Stimulated activated CD4-positive, alpha-beta T cell treated with anti-CD3 and anti-CD28 coated beads, Interleukin-4, amount 100 ng/mL, for 48 hours (primary cell): ENCODE results near the gene EBF3.

Experiments
- DNase-seq, 2 donors: peaks; one replicate each; pipeline ENCODE4 v3.0.0-alpha.2; 2020; ENCODE audit warnings: low read depth in 2 of 2

Gene EBF3

DNA sequence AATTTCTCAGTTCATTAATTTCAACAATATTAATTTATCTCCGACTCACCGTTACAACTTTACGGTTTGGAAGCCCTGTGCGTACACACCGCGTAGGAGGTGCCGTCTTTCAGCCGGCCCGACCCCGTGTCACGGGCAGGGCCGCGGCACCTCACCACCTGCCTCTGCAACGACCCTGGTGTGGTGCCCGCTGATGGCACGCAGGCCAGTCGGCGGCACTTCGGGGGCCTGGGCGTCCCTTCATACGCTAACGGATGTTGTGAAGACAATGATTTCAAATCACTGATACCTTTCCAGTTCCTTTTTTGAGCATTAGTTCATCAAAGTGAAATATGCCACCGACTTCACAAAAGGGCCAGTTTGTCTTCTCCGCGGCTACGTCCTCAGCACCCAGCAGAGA lies 125.3 kb downstream of the EBF3 start:
- no peak for DNase-seq

DNA sequence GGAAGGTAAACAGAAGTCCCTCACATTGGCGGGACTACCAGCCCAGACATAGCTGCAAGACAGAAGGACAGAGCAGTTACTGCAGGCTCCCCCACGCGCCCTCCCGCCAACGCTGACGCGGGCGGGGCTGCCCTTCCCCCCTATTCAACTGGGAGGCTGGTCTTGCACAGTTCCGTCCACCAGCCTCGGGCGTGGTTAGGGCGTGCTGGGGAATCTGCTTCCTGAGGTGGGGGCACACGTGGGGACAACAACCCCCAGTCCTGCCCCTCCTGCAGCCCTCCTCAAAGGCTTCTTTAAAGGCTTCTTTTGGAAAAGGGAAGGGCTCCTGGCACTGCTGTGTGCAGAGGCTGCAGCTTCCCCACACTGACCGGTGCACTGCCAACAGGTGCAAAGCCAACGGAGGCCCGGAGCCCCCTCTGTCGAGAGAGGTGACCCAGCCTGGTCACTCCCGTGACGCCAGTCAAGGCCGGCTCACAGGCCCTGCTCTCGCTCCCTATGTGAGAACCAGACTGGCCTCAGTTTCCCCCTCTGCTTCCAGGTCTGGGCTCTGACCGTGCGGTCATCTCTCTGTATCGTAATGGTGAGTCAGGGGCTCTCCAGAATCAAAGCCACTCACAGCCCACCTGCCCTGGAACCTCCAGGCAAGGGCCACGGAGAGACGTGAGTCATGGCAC lies 126.0 kb downstream of the EBF3 start:
- no peak for DNase-seq

DNA sequence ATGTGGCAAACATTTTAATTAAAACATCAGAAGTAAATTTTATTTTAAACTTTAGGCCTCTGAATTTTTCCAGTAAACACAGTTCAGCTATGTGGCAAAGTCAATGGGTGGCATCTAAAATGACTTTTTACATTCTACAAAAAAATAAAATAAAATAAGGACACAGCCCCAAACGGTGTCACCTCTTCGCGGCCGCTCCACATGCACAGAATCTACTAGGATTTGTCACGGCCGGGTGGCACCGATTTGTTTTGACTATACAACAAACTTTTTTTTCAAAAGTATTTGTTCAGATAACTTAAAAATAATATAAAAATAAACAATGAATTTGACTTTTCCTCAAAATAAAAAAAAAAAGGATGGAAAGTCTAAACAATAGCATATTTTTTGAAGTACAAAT lies 127.8 kb downstream of the EBF3 start:
- no peak for DNase-seq

DNA sequence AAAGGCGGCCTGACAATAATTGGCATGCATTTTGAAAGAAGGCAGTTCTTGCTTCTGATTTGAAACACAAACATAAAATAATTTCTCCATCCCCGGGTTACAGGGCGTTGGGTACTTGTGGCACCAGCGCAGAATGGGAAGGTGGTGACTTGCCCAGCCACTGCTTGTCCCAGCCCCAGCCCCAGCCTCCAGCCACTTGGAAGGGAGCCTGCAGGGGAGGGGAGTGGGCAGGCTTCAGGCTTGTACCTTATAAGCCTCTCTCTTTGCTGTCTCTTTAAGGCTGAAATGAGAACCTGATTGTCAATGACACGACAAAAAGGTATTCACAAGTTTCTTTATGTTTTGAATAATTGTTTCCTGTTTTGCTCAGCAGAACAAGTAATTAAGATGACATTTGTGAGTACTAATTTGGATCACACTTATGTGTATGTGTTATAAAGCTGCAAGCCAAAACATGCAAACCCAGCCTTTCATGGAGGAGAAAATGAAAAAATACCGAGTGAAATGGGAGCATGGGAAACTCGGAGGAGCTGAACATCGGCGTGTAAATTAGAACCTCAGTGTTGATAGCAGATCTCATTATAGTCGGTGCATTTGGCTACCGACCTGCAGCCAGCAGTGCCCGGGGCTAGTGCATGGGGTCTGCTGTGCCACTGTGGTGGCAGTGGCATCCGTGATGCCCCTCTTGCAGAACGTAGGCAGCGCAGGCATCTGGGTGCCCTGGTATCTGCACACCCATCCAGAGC lies 129.9 kb downstream of the EBF3 start:
- DNase-seq, result no peak

DNA sequence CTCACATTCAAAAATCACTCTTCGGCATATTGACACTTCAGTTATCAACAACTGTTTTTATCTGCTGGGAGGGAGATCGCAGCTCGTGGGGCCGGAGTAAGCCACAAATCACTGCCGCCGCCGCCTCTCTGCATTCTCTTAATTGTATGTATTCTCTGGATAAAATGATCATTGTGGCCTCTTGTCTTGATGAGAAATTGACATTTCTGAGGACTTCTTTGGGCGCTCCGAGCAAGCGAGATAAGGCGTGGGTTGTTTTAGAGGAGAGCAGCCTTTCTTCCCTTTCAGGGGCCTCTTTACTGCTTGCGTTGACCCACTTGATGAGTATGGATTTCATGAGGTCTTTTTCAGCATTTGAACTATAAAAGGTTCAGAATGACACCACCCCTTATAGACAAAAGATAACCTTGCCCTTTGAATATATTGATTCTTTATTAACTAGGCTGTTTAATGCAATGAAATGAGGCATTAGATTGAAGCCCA lies 130.6 kb downstream of the EBF3 start:
- no peak for DNase-seq

DNA sequence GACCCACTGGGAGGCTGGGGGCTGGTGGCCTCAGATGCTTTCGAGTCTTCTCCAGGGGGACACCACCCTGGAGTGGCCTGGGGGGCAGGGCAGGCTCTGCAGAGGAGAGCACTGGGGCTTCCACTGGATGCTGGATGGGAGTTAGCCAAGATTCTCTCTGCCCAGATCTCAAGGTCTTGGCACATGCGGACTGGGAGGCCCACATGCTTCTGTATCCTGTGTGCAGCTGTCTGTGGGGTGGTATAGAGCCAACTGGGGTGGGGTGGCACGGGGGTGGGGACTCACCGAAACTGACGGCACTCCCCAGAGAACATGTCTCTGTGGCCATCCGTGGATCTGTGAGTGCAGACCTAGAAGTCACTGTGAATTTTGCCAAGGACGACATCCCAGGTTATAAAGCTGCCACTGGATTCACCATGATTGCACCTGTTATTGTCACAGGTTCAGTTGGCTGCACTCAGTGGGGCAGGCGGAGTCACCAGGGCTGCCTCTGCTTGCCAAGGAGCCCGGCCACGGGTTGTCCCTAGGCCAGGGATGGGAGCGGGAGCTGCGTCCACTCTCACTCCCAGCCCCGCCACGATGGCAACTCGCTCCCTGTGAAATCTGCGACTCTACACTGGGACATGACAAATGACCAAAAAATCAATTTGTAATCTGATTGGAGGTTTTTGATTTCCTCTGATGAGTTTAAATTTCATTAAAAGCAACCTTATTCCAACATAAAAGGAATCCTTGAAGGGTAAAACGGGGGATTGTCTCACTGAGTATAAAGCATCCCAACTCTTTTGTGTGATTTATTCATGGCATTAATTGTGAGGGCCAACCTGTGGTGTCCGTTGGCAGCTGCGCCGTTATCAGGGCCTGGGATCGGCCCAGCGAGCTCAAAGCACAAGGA lies 131.3 kb downstream of the EBF3 start:
- DNase-seq, result no peak

DNA sequence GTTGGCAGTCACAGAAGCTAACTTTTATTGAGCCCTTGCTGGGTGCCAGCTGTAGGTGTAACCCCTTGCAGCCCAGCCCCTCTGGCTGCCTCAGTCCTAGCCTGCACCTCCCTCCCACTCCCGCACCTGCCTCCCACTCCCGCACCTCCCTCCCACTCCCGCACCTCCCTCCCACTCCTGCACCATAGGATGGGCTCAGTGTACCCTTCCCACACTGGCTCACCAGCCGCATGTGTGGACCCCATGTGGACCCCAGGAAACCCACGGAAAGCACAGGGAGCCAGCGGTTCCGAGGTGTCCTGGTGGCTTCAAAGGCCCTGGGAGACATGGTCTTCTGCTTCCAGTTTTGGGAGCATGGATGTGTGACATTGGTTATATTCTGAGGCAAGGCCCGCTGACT lies 132.9 kb downstream of the EBF3 start:
- no peak for DNase-seq

DNA sequence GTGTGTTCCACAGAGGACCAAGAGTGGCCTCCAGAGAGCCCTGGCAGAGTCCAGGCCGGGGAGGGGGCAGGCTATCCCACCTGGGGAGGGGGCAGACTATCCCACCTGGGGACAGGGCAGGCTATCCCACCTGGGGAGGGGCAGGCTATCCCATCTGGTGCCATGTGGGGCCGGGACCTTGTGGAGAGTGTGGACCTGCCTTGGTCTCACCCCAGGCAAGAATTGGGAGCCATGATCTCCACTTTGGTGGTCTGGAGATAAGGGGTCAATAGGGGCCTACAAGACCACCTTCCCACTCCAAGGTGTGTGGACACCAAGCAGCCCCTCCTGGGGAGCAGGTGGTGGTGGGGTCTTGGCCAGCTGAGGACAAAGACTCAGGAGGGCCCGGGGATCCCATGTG lies 138.2 kb downstream of the EBF3 start:
- no peak for DNase-seq

DNA sequence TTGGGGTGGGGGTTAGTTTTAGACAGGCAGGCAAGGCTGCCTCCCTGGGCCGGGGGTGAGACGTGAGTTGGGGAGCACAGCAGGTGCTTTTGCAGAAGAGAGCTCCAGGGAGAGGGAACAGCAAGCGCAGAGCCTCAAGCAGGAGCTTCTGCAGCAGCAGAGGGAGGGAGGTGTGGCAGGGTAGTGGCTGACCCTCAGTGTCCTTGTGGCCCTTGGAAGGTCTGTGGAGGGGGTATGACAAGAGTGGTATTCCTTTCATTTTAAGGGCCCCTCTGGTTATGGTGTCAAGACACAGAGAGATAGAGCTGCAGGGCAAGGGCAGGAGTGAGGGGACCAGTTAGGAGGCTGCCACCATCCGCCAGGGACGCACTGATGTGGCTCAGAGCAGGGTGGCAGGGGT lies 138.9 kb downstream of the EBF3 start:
- no peak for DNase-seq

DNA sequence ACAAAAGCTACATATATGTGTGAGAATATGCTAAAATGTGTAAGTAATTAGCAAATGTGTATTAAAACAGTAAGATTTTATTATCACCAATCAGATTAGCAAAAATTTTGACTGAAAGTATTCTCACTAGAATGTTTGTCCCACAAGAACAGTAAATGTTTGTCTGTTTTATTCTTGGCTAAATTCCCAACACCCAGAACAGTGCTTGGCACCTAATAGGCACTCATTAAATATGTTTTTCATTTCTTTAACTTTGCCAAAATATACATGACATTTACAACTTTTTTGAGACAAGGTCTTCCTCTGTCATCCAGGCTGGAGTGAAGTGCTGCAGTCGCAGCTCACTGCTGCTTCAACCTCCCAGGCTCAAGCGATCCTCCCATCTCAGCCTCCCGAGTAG lies 143.6 kb downstream of the EBF3 start:
- no peak for DNase-seq

DNA sequence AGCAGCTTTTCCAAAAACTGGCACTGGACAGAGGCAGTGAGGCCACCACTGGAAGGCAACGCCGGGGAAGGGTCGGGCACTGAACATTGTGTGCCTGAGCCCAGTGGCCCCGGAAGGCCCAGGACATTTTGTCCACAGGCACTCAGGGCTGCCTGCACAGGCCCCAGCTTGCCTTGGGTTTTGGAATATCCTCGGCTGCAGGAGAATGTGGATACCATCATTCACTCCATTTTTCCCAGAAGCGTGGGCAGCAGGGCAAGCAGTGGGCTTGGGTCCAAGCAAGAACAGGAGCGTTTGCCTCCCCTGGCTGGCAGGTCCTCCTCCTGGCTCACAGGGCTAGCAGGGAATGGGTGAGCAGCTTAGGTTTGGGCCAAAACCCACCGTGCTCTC lies 147.4 kb downstream of the EBF3 start:
- no peak for DNase-seq

DNA sequence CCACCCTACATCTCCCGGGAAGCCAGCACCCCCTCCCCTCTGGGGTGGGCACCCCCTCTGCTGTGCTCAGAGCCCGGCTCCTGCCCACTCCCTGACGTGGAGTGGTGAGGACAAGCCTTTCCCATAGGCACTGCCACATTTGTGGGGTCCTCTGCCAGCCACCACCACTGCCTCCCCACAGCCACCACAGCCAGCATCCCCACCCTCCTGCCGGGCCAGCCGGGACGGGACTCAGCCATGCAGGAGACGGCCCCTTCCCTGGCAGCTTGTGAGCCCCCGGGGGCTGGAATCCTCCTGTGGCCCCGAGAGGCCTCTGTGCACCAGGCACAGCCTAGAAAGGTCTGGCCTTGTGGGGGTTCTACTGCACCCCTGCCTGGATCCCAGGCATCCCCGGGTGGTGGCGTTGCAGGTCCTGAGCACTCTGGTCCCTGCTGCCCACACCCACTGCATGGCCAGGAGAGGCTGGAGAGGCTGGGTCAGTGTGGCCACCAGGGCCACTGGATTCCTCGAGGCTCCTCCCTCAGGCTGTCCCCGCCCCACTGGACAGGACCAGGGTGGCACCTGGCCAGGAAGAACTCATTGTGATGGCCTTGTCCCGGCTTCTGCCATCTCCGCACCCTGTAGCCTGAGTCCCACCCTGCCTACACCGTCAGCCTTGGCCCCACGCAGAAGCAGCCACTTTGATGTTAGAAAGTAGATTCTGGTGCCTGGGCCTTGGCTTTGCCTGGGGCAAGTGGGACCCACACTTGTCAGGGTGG lies 148.0 kb downstream of the EBF3 start:
- no peak for DNase-seq

DNA sequence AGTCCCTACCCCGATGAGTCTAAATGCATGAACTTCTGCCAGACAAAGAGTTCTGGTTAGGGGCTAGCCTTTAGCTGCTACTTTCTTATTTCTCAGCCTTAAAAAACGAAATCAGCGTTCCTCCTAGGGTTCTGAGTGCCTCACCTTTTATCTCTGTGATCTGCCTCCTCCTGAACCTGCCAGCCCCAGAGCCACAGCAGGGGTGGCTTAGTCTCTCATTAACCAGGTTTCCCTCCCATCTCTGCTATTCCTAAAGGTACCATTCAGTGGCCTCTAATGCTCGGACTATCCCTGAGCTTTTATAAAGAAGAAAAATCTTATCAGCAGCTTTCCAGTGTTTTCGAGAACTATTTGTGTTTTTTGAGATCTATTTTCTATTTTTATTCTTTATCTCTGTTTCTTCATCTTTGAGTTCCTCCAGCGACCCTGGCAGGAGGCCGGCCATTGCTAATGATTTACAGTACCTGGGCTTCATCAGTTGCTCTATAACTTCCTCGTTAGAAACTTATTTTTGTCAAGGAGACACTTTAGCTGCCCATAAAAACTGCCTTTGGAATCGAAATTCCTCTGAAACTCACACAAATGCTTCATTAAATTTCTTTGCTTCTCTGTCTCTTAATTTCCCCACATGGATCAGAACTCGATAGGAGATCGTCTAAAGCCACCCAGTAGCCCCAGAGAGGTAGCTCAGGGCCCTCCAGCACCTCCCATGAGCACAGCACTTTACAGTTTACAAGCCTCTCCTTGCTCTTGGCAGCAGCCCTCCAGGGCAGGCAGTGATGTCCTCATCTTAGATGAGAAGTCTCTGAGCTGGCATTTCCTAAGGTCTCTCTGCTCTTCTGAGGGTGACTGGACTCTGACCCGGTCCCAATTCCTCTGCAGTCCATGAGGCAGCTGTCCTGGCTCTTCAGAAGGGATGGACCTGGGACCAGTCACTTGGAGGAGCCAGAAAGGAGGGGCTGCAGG lies 149.1 kb downstream of the EBF3 start:
- DNase-seq, result no peak

DNA sequence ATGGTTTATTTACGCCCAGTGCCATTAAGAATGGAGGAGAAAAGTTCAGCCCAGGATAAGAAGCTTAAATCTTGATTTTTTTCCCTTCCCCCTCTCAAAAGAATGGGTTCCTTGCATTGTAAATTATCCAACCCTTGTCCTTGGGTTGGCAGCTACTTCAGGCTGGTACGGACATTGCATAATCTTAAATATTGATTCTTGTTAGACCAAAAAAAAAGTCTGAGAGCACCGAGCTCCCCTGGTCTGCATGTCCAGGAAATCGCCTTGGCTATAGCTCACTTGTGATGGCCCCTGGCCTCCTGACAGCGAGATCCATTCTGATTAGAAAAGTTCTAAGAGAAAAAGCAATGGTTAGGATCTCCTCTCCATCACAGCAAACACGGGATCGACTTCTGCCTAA lies 151.7 kb downstream of the EBF3 start:
- DNase-seq, result no peak

DNA sequence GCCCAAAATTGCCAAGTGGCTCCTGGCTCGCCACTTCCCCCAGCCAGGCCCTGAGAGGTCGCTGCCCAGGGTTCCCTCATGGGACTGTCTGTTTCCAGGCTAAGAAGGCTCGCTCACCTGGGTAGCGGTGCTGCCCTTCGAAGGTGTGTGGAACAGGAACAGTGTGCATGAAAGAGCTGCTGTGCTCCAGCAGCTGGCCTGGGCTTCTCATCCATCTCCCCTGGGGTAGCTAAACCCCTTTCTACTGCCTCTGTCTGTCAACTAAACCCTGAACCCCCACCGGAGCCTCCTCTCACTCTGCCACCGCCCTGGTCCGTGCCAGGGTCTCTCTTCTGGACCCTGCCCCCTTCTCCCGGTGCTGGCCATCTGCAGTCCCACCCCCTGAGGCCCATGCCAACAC lies 152.9 kb downstream of the EBF3 start:
- no peak for DNase-seq

DNA sequence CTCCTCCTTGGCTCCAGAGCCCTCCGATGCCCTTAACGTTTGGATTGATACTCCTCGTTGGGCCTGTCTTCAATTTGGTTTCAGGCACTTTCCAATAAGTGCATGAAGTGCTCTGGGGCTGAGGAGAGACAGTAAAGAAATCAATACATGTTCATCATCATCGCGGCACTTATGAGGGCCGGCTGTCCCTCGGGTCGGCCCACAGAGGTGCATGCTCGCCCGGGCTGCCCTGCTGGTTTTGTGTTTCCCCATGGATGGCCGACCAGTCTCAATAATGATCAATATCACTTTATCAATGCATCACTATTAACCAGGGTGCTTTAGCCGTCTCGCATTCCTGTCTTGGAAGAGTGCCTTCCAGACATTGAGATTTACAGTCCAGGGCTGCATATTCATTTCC lies 154.2 kb downstream of the EBF3 start:
- DNase-seq, result no peak

DNA sequence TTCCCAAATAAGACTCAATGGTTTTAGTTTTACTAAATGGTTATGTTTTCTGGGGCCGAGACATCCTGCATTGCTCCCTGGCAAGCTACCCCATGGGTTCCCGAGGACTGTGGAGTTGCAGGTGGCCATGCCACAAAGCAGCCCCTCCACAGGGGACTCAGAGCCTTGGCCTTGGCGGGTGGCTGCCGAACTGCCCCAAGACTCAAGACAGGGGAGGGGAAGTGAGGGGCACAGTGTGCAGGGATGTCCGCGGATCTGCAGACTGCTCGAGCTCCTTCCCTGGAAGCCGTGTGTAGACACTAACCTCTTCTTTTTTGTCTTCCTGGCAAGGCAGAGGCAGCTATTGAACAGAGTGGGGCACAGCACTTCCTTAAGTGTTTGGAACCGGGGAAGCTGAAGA lies 154.6 kb downstream of the EBF3 start:
- no peak for DNase-seq

DNA sequence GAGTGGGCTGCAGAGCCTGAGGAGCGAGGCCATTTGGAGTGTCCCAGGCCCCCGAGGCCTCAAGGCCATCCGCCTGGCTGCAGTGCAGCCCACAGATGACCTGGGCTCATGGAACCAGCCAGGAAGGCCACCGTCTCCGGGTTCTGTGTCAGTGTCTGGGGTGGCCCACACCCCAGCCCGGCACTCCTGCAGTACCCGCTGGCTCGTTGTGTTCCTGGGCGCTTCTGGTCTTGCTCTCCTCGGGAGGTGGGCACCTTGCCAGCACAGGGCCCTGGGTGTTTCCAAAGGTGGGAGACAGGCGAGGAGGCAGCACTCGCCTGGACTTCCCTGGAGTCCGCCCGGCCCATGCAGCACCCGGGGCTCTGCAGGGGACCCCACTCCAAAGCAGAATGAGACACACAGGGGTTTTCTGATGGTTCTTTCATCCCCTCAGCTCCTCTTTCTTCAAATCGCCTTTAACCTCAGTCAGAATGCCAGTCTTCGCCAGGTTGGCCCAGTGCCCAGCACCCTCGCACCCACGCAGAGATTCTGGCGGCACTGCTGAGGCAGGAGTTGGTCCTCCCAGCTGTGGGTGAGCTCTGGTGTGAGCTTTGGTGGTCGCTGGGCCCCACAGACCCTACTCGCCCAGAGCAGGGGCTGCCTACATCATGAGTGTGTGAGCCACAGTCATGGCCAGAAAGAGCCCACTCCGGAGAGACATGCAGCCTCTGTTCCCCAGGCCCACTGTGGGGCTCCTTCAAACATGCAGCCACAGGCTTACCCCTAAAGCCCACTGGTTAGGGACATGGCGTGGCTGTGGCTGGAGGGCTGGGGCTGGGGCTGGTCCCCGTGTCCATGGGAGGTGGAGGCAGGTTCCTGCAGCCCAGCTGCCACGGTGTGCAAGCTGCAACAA lies 155.7 kb downstream of the EBF3 start:
- DNase-seq, result no peak

DNA sequence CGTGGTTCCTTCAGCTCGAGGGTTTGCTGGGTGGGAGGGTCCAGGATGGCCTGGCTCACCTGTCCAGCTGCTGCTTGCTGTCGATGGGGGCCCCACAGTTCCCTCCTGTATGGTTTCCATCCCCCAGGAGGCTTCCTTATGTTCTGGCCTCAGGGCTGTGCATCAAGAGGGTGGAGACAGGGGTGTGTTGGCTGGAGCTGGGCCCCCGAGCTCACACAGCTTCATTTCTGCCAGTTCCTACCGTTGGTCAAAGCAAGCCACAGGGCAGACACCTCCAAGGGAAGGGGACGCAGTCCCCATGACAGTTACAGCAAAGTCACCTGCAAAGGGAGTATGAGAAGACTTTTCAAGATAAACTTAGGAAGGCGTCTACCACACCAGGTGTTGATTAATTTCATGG lies 156.9 kb downstream of the EBF3 start:
- DNase-seq, result no peak
